Measurements from ENCODE around the gene EPGN.
A peak's percentile ranks its signal among the peaks of the same experiment; 100 is the strongest.

Gene EPGN

GRCh38 chr4:74320559-74321118 is 12.4 kb downstream of the EPGN start:
- no peaks in the 10 kb centered on the region for H4K20me1 ChIP-seq (ENCODE audit: insufficient read depth, low read length, poor library complexity, severe bottlenecking)
- H3K4me2 ChIP-seq (ENCODE audit: low read depth, low read length, poor library complexity, severe bottlenecking), result peak overlapping the region; percentile 19
- no peaks in the 10 kb centered on the region for H3F3A ChIP-seq (ENCODE audit: low read depth)
- H3K27me3 ChIP-seq (ENCODE audit: insufficient read depth, low read length, poor library complexity, severe bottlenecking), result no peaks in the 10 kb centered on the region
- peaks cover 3% of the 10 kb centered on the region for H3K4me1 ChIP-seq (ENCODE audit: insufficient read depth, low read length, poor library complexity, severe bottlenecking)
- H3K9me3 ChIP-seq (ENCODE audit: insufficient read depth, low read depth, low read length), result no peaks in the 10 kb centered on the region
- no peak overlapping the region; the same call in 1 of the 2 replicates for H2AFZ ChIP-seq (ENCODE audit: low read length)
- H3K9ac ChIP-seq (ENCODE audit: low read depth, low read length, poor library complexity, severe bottlenecking), result no peak overlapping the region
- no peaks in the 10 kb centered on the region for H3K79me2 ChIP-seq (ENCODE audit: insufficient read depth, low read length)
- no peaks in the 10 kb centered on the region for H3K36me3 ChIP-seq (ENCODE audit: insufficient read depth, low read length)
- H3K4me3 ChIP-seq (ENCODE audit: low read length, poor library complexity, severe bottlenecking), result no peak overlapping the region
- TF ChIP-seq EZH2phosphoT487 (IDR thresholded peaks at IDR 0.05; ENCODE audit: borderline replicate concordance) (no peak), CTCF (conservative IDR thresholded peaks at IDR 0.05; ENCODE audit: low read length) (peak; percentile 76)
- H3K9me2 ChIP-seq (replicated peaks; ENCODE audit: low read depth, low read length), result no peaks in the 10 kb centered on the region

- H3K4me3 ChIP-seq (ENCODE audit: low read length, poor library complexity, severe bottlenecking), result no peak overlapping the region
- H3F3A ChIP-seq (ENCODE audit: low read depth), result no peaks in the 10 kb centered on the region
- no peaks in the 10 kb centered on the region for H3K9me3 ChIP-seq (ENCODE audit: insufficient read depth, low read depth, low read length)
- TF ChIP-seq EZH2phosphoT487 (IDR thresholded peaks at IDR 0.05; ENCODE audit: borderline replicate concordance) (no peak), CTCF (conservative IDR thresholded peaks at IDR 0.05; ENCODE audit: low read length) (no peak)
- H3K4me2 ChIP-seq (ENCODE audit: low read depth, low read length, poor library complexity, severe bottlenecking), result no peak overlapping the region
- no peaks in the 10 kb centered on the region for H3K36me3 ChIP-seq (ENCODE audit: insufficient read depth, low read length)
- no peaks in the 10 kb centered on the region for H4K20me1 ChIP-seq (ENCODE audit: insufficient read depth, low read length, poor library complexity, severe bottlenecking)
- no peak overlapping the region for H3K9ac ChIP-seq (ENCODE audit: low read depth, low read length, poor library complexity, severe bottlenecking)
- H3K79me2 ChIP-seq (ENCODE audit: insufficient read depth, low read length), result no peaks in the 10 kb centered on the region
- H3K27me3 ChIP-seq (ENCODE audit: insufficient read depth, low read length, poor library complexity, severe bottlenecking), result no peaks in the 10 kb centered on the region
- peaks cover 3% of the 10 kb centered on the region for H3K4me1 ChIP-seq (ENCODE audit: insufficient read depth, low read length, poor library complexity, severe bottlenecking)
- H3K9me2 ChIP-seq (replicated peaks; ENCODE audit: low read depth, low read length), result no peaks in the 10 kb centered on the region
- H2AFZ ChIP-seq (ENCODE audit: low read length), result no peak overlapping the region
Measured at GRCh38 chr4:74322301-74322700, 14.0 kb downstream of the EPGN start.

GRCh38 chr4:74323663-74324062 is 15.4 kb downstream of the EPGN start:
- no peaks in the 10 kb centered on the region for H3K79me2 ChIP-seq (ENCODE audit: insufficient read depth, low read length)
- H3K27me3 ChIP-seq (ENCODE audit: insufficient read depth, low read length, poor library complexity, severe bottlenecking), result no peaks in the 10 kb centered on the region
- no peaks in the 10 kb centered on the region for H4K20me1 ChIP-seq (ENCODE audit: insufficient read depth, low read length, poor library complexity, severe bottlenecking)
- H3K4me2 ChIP-seq (ENCODE audit: low read depth, low read length, poor library complexity, severe bottlenecking), result no peak overlapping the region
- no peak overlapping the region for H3K4me3 ChIP-seq (ENCODE audit: low read length, poor library complexity, severe bottlenecking)
- TF ChIP-seq CTCF (conservative IDR thresholded peaks at IDR 0.05; ENCODE audit: low read length) (no peak), EZH2phosphoT487 (IDR thresholded peaks at IDR 0.05; ENCODE audit: borderline replicate concordance) (no peak)
- no peaks in the 10 kb centered on the region for H3K9me2 ChIP-seq (replicated peaks; ENCODE audit: low read depth, low read length)
- no peak overlapping the region for H2AFZ ChIP-seq (ENCODE audit: low read length)
- peaks cover 3% of the 10 kb centered on the region for H3K4me1 ChIP-seq (ENCODE audit: insufficient read depth, low read length, poor library complexity, severe bottlenecking)
- H3F3A ChIP-seq (ENCODE audit: low read depth), result no peaks in the 10 kb centered on the region
- H3K9me3 ChIP-seq (ENCODE audit: insufficient read depth, low read depth, low read length), result no peaks in the 10 kb centered on the region
- no peaks in the 10 kb centered on the region for H3K36me3 ChIP-seq (ENCODE audit: insufficient read depth, low read length)
- H3K9ac ChIP-seq (ENCODE audit: low read depth, low read length, poor library complexity, severe bottlenecking), result no peak overlapping the region
